ENCODE results near the gene DECR2. TPM values are rescaled to one million over a fixed set of nuclear protein-coding genes. Genes with fewer than 3 reads are reported as not detected.
A peak's percentile ranks its signal among the peaks of the same experiment; 100 is the strongest.

The DECR2 gene
- total and polyA plus RNA-seq, 2 of the 4 experiments (the other 2 are of a cell fraction): 3.9 to 26.7 TPM

- intact Hi-C loops (cut with micrococcal nuclease): no loop called here
- no TSS peak for BruUV-seq (replicated peaks)
Observed at GRCh38 chr16:381012-381788, 20.5 kb upstream of the DECR2 start.

More at GRCh38 chr16:381012-381788, 20.5 kb upstream of the DECR2 start:
- Histone ChIP-seq H3K9me3 (ENCODE audit: control insufficient read depth, insufficient read depth, low read length) (no peaks in the 10 kb centered on the region), H4K20me1 (ENCODE audit: insufficient read depth, low read length) (peaks cover 16% of the 10 kb centered on the region), H2AK5ac (ENCODE audit: low read depth, low read length) (peak overlapping the region; percentile 84), H2BK15ac (ENCODE audit: low read depth, low read length) (no peak overlapping the region; the same call in 2 of the 3 replicates), H2BK5ac (ENCODE audit: low read depth, low read length, poor library complexity, severe bottlenecking) (peak overlapping the region; percentile 62), H2AFZ (replicated peaks; ENCODE audit: low read length, poor library complexity) (peak overlapping the region; percentile 88), H3K36me3 (ENCODE audit: control insufficient read depth, insufficient read depth, low read length) (peaks cover 11% of the 10 kb centered on the region), H3K79me1 (ENCODE audit: low read depth in 1 of 2, low read length in 2 of 2) (peaks cover 13 to 29% of the 10 kb centered on the region in 2 experiments; a peak in 3 of 4 replicates), H3K4me3 (ENCODE audit: insufficient read depth, low read depth, low read length) (peak overlapping the region; percentile 88), H4K91ac (ENCODE audit: insufficient read depth, low read depth, low read length) (no peak overlapping the region), H2BK20ac (ENCODE audit: low read depth, low read length) (no peak overlapping the region), H3K4me1 (ENCODE audit: control insufficient read depth, insufficient read depth, low read length) (peaks cover 2% of the 10 kb centered on the region; the same call in 1 of the 2 replicates), H3K23ac (ENCODE audit: low read depth, low read length) (peak overlapping the region; percentile 86), H3K9ac (ENCODE audit: low read depth, low read length) (peak overlapping the region; percentile 91), H4K5ac (ENCODE audit: low read depth, low read length) (no peak overlapping the region), H3K4ac (ENCODE audit: low read depth, low read length) (peak overlapping the region; percentile 65; the same call in 1 of the 2 replicates), H3K27ac (ENCODE audit: insufficient read depth, low read length) (peak overlapping the region; percentile 82), H3K4me2 (ENCODE audit: low read depth, low read length) (peak overlapping the region; percentile 95), H3K18ac (ENCODE audit: low read depth, low read length) (no peak overlapping the region), H3K27me3 (ENCODE audit: control insufficient read depth, insufficient read depth, low read length) (no peaks in the 10 kb centered on the region), H2BK120ac (ENCODE audit: low read depth, low read length) (0 out of 2 replicates have a peak overlapping the region, but pooled peaks have one; percentile 8), H2AK9ac (replicated peaks; ENCODE audit: low read depth, low read length, poor library complexity) (peak overlapping the region; percentile 94), H3K9me1 (ENCODE audit: insufficient read depth, low read length) (no peaks in the 10 kb centered on the region), H3K14ac (replicated peaks; ENCODE audit: low read depth, low read length) (peak overlapping the region; percentile 62; the same call in 1 of the 2 replicates), H3K56ac (ENCODE audit: extremely low read depth, insufficient read depth, low read length) (no peak overlapping the region; the same call in none of the 2 replicates), H4K8ac (ENCODE audit: low read depth in 2 of 2, low read length in 2 of 2) (peak overlapping the region in 1 of 2 experiments; percentile 24; a peak in 1 of 4 replicates)
- dilution Hi-C loops (cut with HindIII; ENCODE audit: low sequenced_read_pairs, unreplicated experiment) (no loop called here), in situ Hi-C loops (cut with MboI; ENCODE audit: low sequenced_read_pairs) (no loop called here)
- TF ChIP-seq FOS (IDR thresholded peaks at IDR 0.05; ENCODE audit: low read depth, low read length) (no peak), CHD1 (IDR thresholded peaks at IDR 0.05; ENCODE audit: low read depth, low read length) (no peak), ELK1 (IDR thresholded peaks at IDR 0.05; ENCODE audit: borderline replicate concordance, low read depth, low read length) (no peak), MAFK (IDR thresholded peaks at IDR 0.05; ENCODE audit: low read depth, low read length) (no peak)
- ATAC-seq (ENCODE audit: low read depth): peak; percentile 72
- POLR2A ChIA-PET (ENCODE audit: unreplicated experiment): no interaction called here
- CTCF ChIA-PET: no interaction called here
- 0% methylated on average over 7 of the region's 73 CpGs; no CpG with 5 or more reads in 1 of the 2 experiments for WGBS, 2 experiments (ENCODE audit: extremely low coverage in 2 of 2, insufficient read length in 1 of 2)
- DNase-seq: peak; percentile 10

All from IMR-90 (cell line).